Endothelial cell of umbilical vein (primary cell): ENCODE data around the gene MMRN1. TPM values are rescaled to one million over a fixed set of nuclear protein-coding genes. Genes with fewer than 3 reads are reported as not detected.

ENCODE experiments used
- BruUV-seq: library from RNA; stranded (reverse); fragments of 400-500 nt; replicated peaks from 2 replicates; lab custom pipeline; 2021; lab: Mats Ljungman, UMichigan
- CTCF ChIA-PET: fragments of 300-600, 350-600 bp; sonication (Branson Sonifier 250); formaldehyde crosslinking; loops from one replicate; lab custom pipeline; 2021; ENCODE audit warnings: antibody characterized with exemption, inconsistent platforms; lab: Charles Lee
- POLR2A ChIA-PET: fragments of 300-600, 350-600 bp; sonication (Branson Sonifier 250); formaldehyde crosslinking; loops from one replicate; lab custom pipeline; 2021; ENCODE audit warnings: antibody characterized with exemption, inconsistent platforms; lab: Charles Lee
- DNase-seq: peaks from one replicate; pipeline ENCODE4 v3.0.0-alpha.2; 2011; ENCODE audit warnings: low read depth, low spot score
- FAIRE-seq: peaks from 2 replicates; lab custom pipeline; 2011; peaks lifted over from hg19 to GRCh38; lab: Jason Lieb, UNC
- H2AFZ ChIP-seq: 2 replicates; pipeline ENCODE4 v1.6.0; 2012; ENCODE audit warnings: low read depth, low read length, control low read depth, inconsistent platforms
- H3K27ac ChIP-seq: 2 replicates; pipeline ENCODE4 v1.5.1; 2011; ENCODE audit warnings: low read depth, mild to moderate bottlenecking, control low read depth, low read length, moderate library complexity; ENCODE audit not compliant: insufficient read depth
- H3K27me3 ChIP-seq, 2 experiments: 2 replicates each; pipeline versions ENCODE4 v1.6.0 to v1.6.1; 2011; ENCODE audit warnings: low read length in 2 of 2, mixed read lengths in 1 of 2; ENCODE audit not compliant: control insufficient read depth in 2 of 2, insufficient read depth in 2 of 2
- H3K36me3 ChIP-seq, 2 experiments: 2 replicates in 1 of 2; 3 replicates in 1 of 2; pipeline ENCODE4 v1.5.1; 2011; ENCODE audit warnings: low read length in 2 of 2, mild to moderate bottlenecking in 1 of 2, moderate library complexity in 1 of 2; ENCODE audit not compliant: control insufficient read depth in 2 of 2, insufficient read depth in 2 of 2; ENCODE audit errors: extremely low read depth in 1 of 2
- H3K4me1 ChIP-seq: 3 replicates; pipeline ENCODE4 v1.5.1; 2011; ENCODE audit warnings: mild to moderate bottlenecking, low read length; ENCODE audit not compliant: control insufficient read depth, insufficient read depth; ENCODE audit errors: extremely low read depth
- H3K4me2 ChIP-seq: 2 replicates; pipeline ENCODE4 v1.6.1; 2011; ENCODE audit warnings: low read length, control low read depth, mixed read lengths; ENCODE audit not compliant: insufficient read depth
- H3K4me3 ChIP-seq, 3 experiments: fragments of 200-600 bp in 1 of 3; sonication (generic), shearing (Covaris generic) in 1 of 3; replicated peaks in 1 of 3; 2 replicates each; pipeline ENCODE4 v1.5.1; 2011 to 2016; ENCODE audit warnings: control low read depth in 3 of 3, low read length in 3 of 3, mild to moderate bottlenecking in 2 of 3, inconsistent platforms in 1 of 3, low read depth in 1 of 3, moderate library complexity in 1 of 3; ENCODE audit not compliant: insufficient read depth in 1 of 3
- H3K79me2 ChIP-seq: 2 replicates; pipeline ENCODE4 v1.6.0; 2012; ENCODE audit warnings: low read length, inconsistent platforms; ENCODE audit not compliant: control insufficient read depth, insufficient read depth
- H3K9ac ChIP-seq: replicated peaks from 2 replicates; pipeline ENCODE3; 2011; ENCODE audit warnings: low read length, control low read depth; ENCODE audit not compliant: insufficient read depth; ENCODE audit errors: extremely low read depth
- H3K9me1 ChIP-seq: replicated peaks from 3 replicates; pipeline ENCODE4 v1.6.0; 2011; ENCODE audit warnings: mild to moderate bottlenecking, low read length; ENCODE audit not compliant: control insufficient read depth, insufficient read depth; ENCODE audit errors: extremely low read depth
- H3K9me3 ChIP-seq: replicated peaks from 2 replicates; pipeline ENCODE4 v1.5.1; 2012; ENCODE audit warnings: low read length, inconsistent platforms; ENCODE audit not compliant: control insufficient read depth, insufficient read depth
- H4K20me1 ChIP-seq: replicated peaks from 2 replicates; pipeline ENCODE3; 2011; ENCODE audit warnings: mild to moderate bottlenecking, low read length; ENCODE audit not compliant: control insufficient read depth, insufficient read depth; ENCODE audit errors: extremely low read depth
- CTCF ChIP-seq, 2 donors: IDR thresholded peaks; 1 replicate in 1 of 2; 2 replicates in 1 of 2; pipeline ENCODE4 v1.5.1; 2011; ENCODE audit warnings: low read length in 2 of 2, mild to moderate bottlenecking in 2 of 2, moderate library complexity in 2 of 2, control low read depth in 1 of 2, inconsistent platforms in 1 of 2, low read depth in 1 of 2; ENCODE audit not compliant: insufficient read depth in 1 of 2; ENCODE audit errors: extremely low read depth in 1 of 2
- EZH2 ChIP-seq: IDR thresholded peaks from 2 replicates; pipeline ENCODE4 v1.6.1; 2012; ENCODE audit warnings: borderline replicate concordance, low read depth, mild to moderate bottlenecking, moderate library complexity, low read length, inconsistent platforms; ENCODE audit not compliant: severe bottlenecking
- FOS ChIP-seq: IDR thresholded peaks from 2 replicates; pipeline ENCODE4 v1.6.1; 2011; ENCODE audit warnings: mild to moderate bottlenecking, low read length, moderate library complexity, borderline replicate concordance; ENCODE audit not compliant: insufficient read depth
- GATA2 ChIP-seq: IDR thresholded peaks from 2 replicates; pipeline ENCODE4 v1.7.0; 2011; ENCODE audit warnings: low read depth, mild to moderate bottlenecking, moderate library complexity, mixed read lengths, low read length; ENCODE audit not compliant: insufficient read length, insufficient read depth
- JUN ChIP-seq: IDR thresholded peaks from 2 replicates; pipeline ENCODE4 v1.6.1; 2011; ENCODE audit warnings: borderline replicate concordance, low read depth; ENCODE audit not compliant: insufficient read length, insufficient read depth
- MAX ChIP-seq: IDR thresholded peaks from 2 replicates; pipeline ENCODE4 v1.6.1; 2011; ENCODE audit not compliant: insufficient read depth, insufficient read length
- MYC ChIP-seq: IDR thresholded peaks from one replicate; pipeline ENCODE4 v1.6.1; 2011; ENCODE audit warnings: mild to moderate bottlenecking, low read depth, low read length
- POLR2A ChIP-seq: IDR thresholded peaks from 2 replicates; pipeline ENCODE4 v1.6.1; 2012; ENCODE audit warnings: low read depth, mild to moderate bottlenecking, control low read depth, low read length
- POLR2AphosphoS5 ChIP-seq: IDR thresholded peaks from 2 replicates; pipeline ENCODE4 v1.6.1; 2012; ENCODE audit warnings: low read depth, mild to moderate bottlenecking, control low read depth, low read length, moderate library complexity; ENCODE audit not compliant: insufficient read depth
- dilution Hi-C: fragments of 300-500 bp; cut with MboI; formaldehyde crosslinking; loops from one replicate; pipeline ENCODE4 v1.15.0; 2019; ENCODE audit warnings: low sequenced_read_pairs; ENCODE audit not compliant: extremely low pct_ligation_motif_present
- intact Hi-C: fragments of 100-400 bp; cut with micrococcal nuclease; formaldehyde crosslinking; loops from one replicate; pipeline ENCODE4 v1.10.0; 2022
- polyA plus RNA-seq, 4 experiments: library from polyadenylated mRNA; depleted of rRNA in 3 of 4; stranded (reverse) in 3 of 4; unstranded in 1 of 4; fragments of >200 nt; gene quantifications; 2 replicates each; pipeline versions ENCODE4 v1.2.1 to v1.2.3, GENCODE V29; 2011 to 2012; ENCODE audit warnings: missing spikeins in 1 of 4
- total RNA-seq: library from RNA; stranded (reverse); gene quantifications from 2 replicates; pipeline ENCODE4 v1.2.3, GENCODE V29; 2021

Gene MMRN1
- total and polyA plus RNA-seq, 2 donors (not counting 3 experiments of a cell fraction or from before 2014, with no cell fraction given), result 143 to 414 TPM

- Histone ChIP-seq H2AFZ (no peak overlapping the region), H3K27ac (no peak overlapping the region), H4K20me1 (no peaks in the 10 kb centered on the region), H3K9me3 (no peaks in the 10 kb centered on the region), H3K27me3 (no peaks in the 10 kb centered on the region), H3K4me1 (no peaks in the 10 kb centered on the region), H3K4me3 (no peak overlapping the region), H3K4me2 (no peak overlapping the region), H3K9ac (no peak overlapping the region), H3K79me2 (peaks cover 38% of the 10 kb centered on the region), H3K9me1 (peaks cover 2% of the 10 kb centered on the region), H3K36me3 (peaks cover 12 to 26% of the 10 kb centered on the region in 2 experiments)
- DNase-seq (no peak), FAIRE-seq (no peak)
- intact Hi-C loops, result no loop called here
- ChIA-PET POLR2A (no interaction called here), CTCF (interaction anchor here (2.2 kb wide), 1 partner anchor 430 kb away, joined by 6 read pairs; no protein-coding TSS in a partner anchor)
- dilution Hi-C loops, result no loop called here
- no TSS peak for BruUV-seq
- no peak for TF ChIP-seq GATA2
- no peak for TF ChIP-seq MYC
- no peak for TF ChIP-seq POLR2A
- TF ChIP-seq MAX, result no peak
- TF ChIP-seq EZH2, result no peak
- TF ChIP-seq CTCF (IDR thresholded peaks at IDR 0.05; ENCODE audit: extremely low read depth in 1 of 2, insufficient read depth in 1 of 2, low read depth in 1 of 2, low read length in 2 of 2), result no peak
- TF ChIP-seq POLR2AphosphoS5, result no peak
- TF ChIP-seq FOS, result no peak
- no peak for TF ChIP-seq JUN
Measured at GRCh38 chr4:89915937-89916336, 21.3 kb downstream of the MMRN1 start.
